Rectal smooth muscle tissue (tissue), 1 donor: ENCODE results near the gene GABBR2.

Experiments used
- H3K27ac ChIP-seq: one replicate; pipeline ENCODE4 v1.7.0; 2013; ENCODE audit warnings: low read depth, low read length, inconsistent platforms
- H3K27me3 ChIP-seq: one replicate; pipeline ENCODE4 v1.7.0; 2013; ENCODE audit warnings: low read length; ENCODE audit not compliant: control insufficient read depth, insufficient read depth
- H3K36me3 ChIP-seq: one replicate; pipeline ENCODE4 v1.7.0; 2013; ENCODE audit warnings: low read length; ENCODE audit not compliant: control insufficient read depth, insufficient read depth
- H3K4me1 ChIP-seq: one replicate; pipeline ENCODE4 v1.7.0; 2013; ENCODE audit warnings: low read length; ENCODE audit not compliant: control insufficient read depth, insufficient read depth
- H3K4me3 ChIP-seq: one replicate; pipeline ENCODE4 v1.7.0; 2013; ENCODE audit warnings: low read length
- H3K9ac ChIP-seq: one replicate; pipeline ENCODE4 v1.7.0; 2013; ENCODE audit warnings: low read length

The GABBR2 gene

GRCh38 chr9:98575379-98576346, 133.1 kb downstream of the GABBR2 start:
- H3K4me3 ChIP-seq: no peak overlapping the region
- H3K27me3 ChIP-seq: no peaks in the 10 kb centered on the region
- H3K27ac ChIP-seq: no peak overlapping the region
- H3K9ac ChIP-seq: no peak overlapping the region
- no peaks in the 10 kb centered on the region for H3K4me1 ChIP-seq
- H3K36me3 ChIP-seq: no peaks in the 10 kb centered on the region

GRCh38 chr9:98573749-98574278, 134.9 kb downstream of the GABBR2 start:
- Histone ChIP-seq H3K27ac (no peak overlapping the region), H3K4me1 (no peaks in the 10 kb centered on the region), H3K4me3 (no peak overlapping the region), H3K27me3 (no peaks in the 10 kb centered on the region), H3K36me3 (no peaks in the 10 kb centered on the region), H3K9ac (no peak overlapping the region)

- Histone ChIP-seq H3K9ac (no peak overlapping the region), H3K4me1 (no peaks in the 10 kb centered on the region), H3K4me3 (no peak overlapping the region), H3K36me3 (no peaks in the 10 kb centered on the region), H3K27me3 (no peaks in the 10 kb centered on the region), H3K27ac (no peak overlapping the region)
These were observed 135.9 kb downstream of the GABBR2 start for GRCh38 chr9:98572796-98573195.

- H3K36me3 ChIP-seq: no peaks in the 10 kb centered on the region
- no peaks in the 10 kb centered on the region for H3K4me1 ChIP-seq
These were observed 136.6 kb downstream of the GABBR2 start for GRCh38 chr9:98572054-98572627.

GRCh38 chr9:98571643-98572042, 137.1 kb downstream of the GABBR2 start:
- Histone ChIP-seq H3K27ac (no peak overlapping the region), H3K27me3 (no peaks in the 10 kb centered on the region), H3K36me3 (no peaks in the 10 kb centered on the region), H3K9ac (no peak overlapping the region), H3K4me1 (no peaks in the 10 kb centered on the region), H3K4me3 (no peak overlapping the region)

More at GRCh38 chr9:98572054-98572627, 136.6 kb downstream of the GABBR2 start:
- no peak overlapping the region for H3K4me3 ChIP-seq
- H3K27me3 ChIP-seq: no peaks in the 10 kb centered on the region
- no peak overlapping the region for H3K9ac ChIP-seq
- no peak overlapping the region for H3K27ac ChIP-seq

GRCh38 chr9:98570663-98571440, 137.9 kb downstream of the GABBR2 start:
- Histone ChIP-seq H3K4me1 (no peaks in the 10 kb centered on the region), H3K27ac (no peak overlapping the region), H3K9ac (no peak overlapping the region)

GRCh38 chr9:98570055-98570454, 138.7 kb downstream of the GABBR2 start:
- Histone ChIP-seq H3K27ac (no peak overlapping the region), H3K4me1 (no peaks in the 10 kb centered on the region), H3K4me3 (no peak overlapping the region), H3K36me3 (no peaks in the 10 kb centered on the region), H3K9ac (no peak overlapping the region), H3K27me3 (no peaks in the 10 kb centered on the region)

More at GRCh38 chr9:98570663-98571440, 137.9 kb downstream of the GABBR2 start:
- Histone ChIP-seq H3K36me3 (no peaks in the 10 kb centered on the region), H3K4me3 (no peak overlapping the region), H3K27me3 (no peaks in the 10 kb centered on the region)

- Histone ChIP-seq H3K27me3 (no peaks in the 10 kb centered on the region), H3K4me3 (no peak overlapping the region), H3K9ac (no peak overlapping the region), H3K4me1 (no peaks in the 10 kb centered on the region), H3K36me3 (no peaks in the 10 kb centered on the region), H3K27ac (no peak overlapping the region)
These were observed 139.2 kb downstream of the GABBR2 start for GRCh38 chr9:98569491-98569890.

- Histone ChIP-seq H3K4me1 (no peaks in the 10 kb centered on the region), H3K9ac (no peak overlapping the region), H3K36me3 (no peaks in the 10 kb centered on the region), H3K4me3 (no peak overlapping the region), H3K27ac (no peak overlapping the region), H3K27me3 (no peaks in the 10 kb centered on the region)
These were observed 139.7 kb downstream of the GABBR2 start for GRCh38 chr9:98568909-98569469.

GRCh38 chr9:98568234-98568908, 140.4 kb downstream of the GABBR2 start:
- Histone ChIP-seq H3K36me3 (no peaks in the 10 kb centered on the region), H3K27me3 (no peaks in the 10 kb centered on the region), H3K27ac (no peak overlapping the region), H3K9ac (no peak overlapping the region), H3K4me3 (no peak overlapping the region), H3K4me1 (no peaks in the 10 kb centered on the region)

GRCh38 chr9:98567540-98568233, 141.0 kb downstream of the GABBR2 start:
- no peak overlapping the region for H3K9ac ChIP-seq
- H3K4me1 ChIP-seq: no peaks in the 10 kb centered on the region
- H3K27me3 ChIP-seq: no peaks in the 10 kb centered on the region
- H3K4me3 ChIP-seq: no peak overlapping the region
- H3K36me3 ChIP-seq: no peaks in the 10 kb centered on the region
- no peak overlapping the region for H3K27ac ChIP-seq
